Gastrocnemius medialis (tissue), 4 donors: ENCODE data around the gene RACGAP1.

Source experiments
- CTCF ChIP-seq, 5 experiments: fragments of 450-650 bp in 3 of 5; fragments of 200-600 bp in 2 of 5; sonication (generic) in 2 of 5; IDR thresholded peaks in 4 of 5; conservative IDR thresholded peaks in 1 of 5; 1 replicate in 4 of 5; 2 replicates in 1 of 5; pipeline ENCODE4 v1.5.1; 2016 to 2019; ENCODE audit warnings: antibody characterized with exemption in 5 of 5, mild to moderate bottlenecking in 3 of 5, moderate library complexity in 3 of 5
- POLR2A ChIP-seq, 2 donors: fragments of 450-650 bp; IDR thresholded peaks; one replicate each; pipeline ENCODE4 v1.6.1; 2017; ENCODE audit warnings: antibody characterized with exemption in 2 of 2, mild to moderate bottlenecking in 2 of 2, moderate library complexity in 2 of 2

- TF ChIP-seq POLR2A (IDR thresholded peaks at IDR 0.05) (no peak), CTCF (IDR thresholded peaks at IDR 0.05 in 4 of 5, conservative IDR thresholded peaks at IDR 0.05 in 1 of 5) (no peak)
These were observed 34.3 kb upstream of the RACGAP1 start for GRCh38 chr12:50059440-50060119.
